Measurements from ENCODE around the gene STKLD1. TPM values are rescaled to one million over a fixed set of nuclear protein-coding genes. Genes with fewer than 3 reads are reported as not detected.
A peak's percentile ranks its signal among the peaks of the same experiment; 100 is the strongest.

Gene STKLD1
- total RNA-seq, 4 donors from 2014 or later: 0.38 TPM; not detected in 3

GRCh38 chr9:133335924-133336811, 40.0 kb upstream of the STKLD1 start, which contains the start of gene SURF6:
Gene SURF6, minus strand, starts transcription at chr9:133336188. Its CDS starts 56 bp downstream, at chr9:133336132.
- TF ChIP-seq CTCF (IDR thresholded peaks at IDR 0.05) (peak in 3 of 6 experiments; percentile 6 to 59 (median 20)), POLR2A (IDR thresholded peaks at IDR 0.05) (peak in 1 of 4 donors; percentile 54)
- WGBS, 2 donors: 7 to 16% methylated on average over 22 to 28 of the region's 70 CpGs
- H3K4me3 ChIP-seq: peak within 1 kb of the TSS; percentile 76 to 97 (median 88)
- H3K36me3 ChIP-seq: peaks cover 13 to 52% (median 30%) of the 10 kb centered on the region in 3 donors
- H3K4me1 ChIP-seq: peaks cover 25 to 74% (median 30%) of the 10 kb centered on the region in 3 donors
- peak within 1 kb of the TSS; percentile 74 to 85 (median 82) for H3K27ac ChIP-seq
- H3K9me3 ChIP-seq: no peaks in the 10 kb centered on the region
- peak; percentile 59 for DNase-seq
- intact Hi-C loops (cut with DNase I): no loop called here
- H3K27me3 ChIP-seq: no peaks in the 10 kb centered on the region

- Histone ChIP-seq H3K9me3 (no peaks in the 10 kb centered on the region), H3K4me3 (no peak overlapping the region), H3K4me1 (peaks cover 15 to 65% (median 20%) of the 10 kb centered on the region in 3 donors), H3K27ac (peak overlapping the region; percentile 9 to 60 (median 41)), H3K36me3 (peaks cover 18 to 52% (median 22%) of the 10 kb centered on the region in 3 donors), H3K27me3 (no peaks in the 10 kb centered on the region)
- WGBS, 2 donors: 75 to 79% methylated on average over 5 of the region's 5 CpGs
- no peak for DNase-seq
- intact Hi-C loops (cut with DNase I): no loop called here
- TF ChIP-seq CTCF (IDR thresholded peaks at IDR 0.05): no peak
- TF ChIP-seq POLR2A (IDR thresholded peaks at IDR 0.05): no peak
Measured at GRCh38 chr9:133339641-133340040, 36.5 kb upstream of the STKLD1 start.

- H3K27me3 ChIP-seq: no peaks in the 10 kb centered on the region
- WGBS, 2 donors: 78% methylated on average over 3 of the region's 3 CpGs; no CpG with 5 or more reads in 1 of the 2 donors
- TF ChIP-seq CTCF (IDR thresholded peaks at IDR 0.05) (no peak), POLR2A (IDR thresholded peaks at IDR 0.05) (no peak)
- peak overlapping the region in 3 of 4 donors; percentile 9 to 54 (median 47) for H3K27ac ChIP-seq
- no peak overlapping the region for H3K4me3 ChIP-seq
- H3K4me1 ChIP-seq: peaks cover 9 to 60% (median 14%) of the 10 kb centered on the region in 3 donors
- no peaks in the 10 kb centered on the region for H3K9me3 ChIP-seq
- intact Hi-C loops (cut with DNase I): no loop called here
- peaks cover 23 to 59% (median 24%) of the 10 kb centered on the region in 3 donors for H3K36me3 ChIP-seq
- no peak for DNase-seq
Measured at GRCh38 chr9:133340256-133340655, 35.9 kb upstream of the STKLD1 start.

GRCh38 chr9:133340916-133341315, 35.2 kb upstream of the STKLD1 start:
- H3K4me3 ChIP-seq: no peak overlapping the region
- H3K9me3 ChIP-seq: no peaks in the 10 kb centered on the region
- H3K27ac ChIP-seq: peak overlapping the region; percentile 2 to 54 (median 20)
- TF ChIP-seq POLR2A (IDR thresholded peaks at IDR 0.05) (no peak), CTCF (IDR thresholded peaks at IDR 0.05) (no peak)
- WGBS, 2 donors: 73 to 76% methylated on average over 5 to 13 of the region's 13 CpGs
- DNase-seq: no peak
- H3K36me3 ChIP-seq: peaks cover 23 to 65% (median 26%) of the 10 kb centered on the region in 3 donors
- intact Hi-C loops (cut with DNase I): no loop called here
- no peaks in the 10 kb centered on the region for H3K27me3 ChIP-seq
- peaks cover 8 to 63% (median 14%) of the 10 kb centered on the region in 3 donors for H3K4me1 ChIP-seq

All from esophagus squamous epithelium (tissue), 5 donors.